Measurements from ENCODE around the gene RBL2. TPM values are rescaled to one million over a fixed set of nuclear protein-coding genes. Genes with fewer than 3 reads are reported as not detected.

RBL2 gene
- total and polyA plus RNA-seq, 2 of the 13 experiments (the other 11 are each of a cell fraction or from before 2014, with no cell fraction given): 41.2 to 60.9 TPM

- TF ChIP-seq ZBTB40 (IDR thresholded peaks at IDR 0.05) (no peak), ZBTB40 (CRISPR knock-in tag; IDR thresholded peaks at IDR 0.05) (peak; percentile 57; the same call in 1 of the 2 replicates), NR3C1 (CRISPR knock-in tag; IDR thresholded peaks at IDR 0.05) (no peak), ZNF326 (CRISPR knock-in tag; IDR thresholded peaks at IDR 0.05; ENCODE audit: borderline replicate concordance) (no peak), ATF6 (CRISPR knock-in tag; conservative IDR thresholded peaks at IDR 0.05) (no peak), ZNF746 (CRISPR knock-in tag; IDR thresholded peaks at IDR 0.05) (no peak)
- TF ChIP-seq, protein P1, sequence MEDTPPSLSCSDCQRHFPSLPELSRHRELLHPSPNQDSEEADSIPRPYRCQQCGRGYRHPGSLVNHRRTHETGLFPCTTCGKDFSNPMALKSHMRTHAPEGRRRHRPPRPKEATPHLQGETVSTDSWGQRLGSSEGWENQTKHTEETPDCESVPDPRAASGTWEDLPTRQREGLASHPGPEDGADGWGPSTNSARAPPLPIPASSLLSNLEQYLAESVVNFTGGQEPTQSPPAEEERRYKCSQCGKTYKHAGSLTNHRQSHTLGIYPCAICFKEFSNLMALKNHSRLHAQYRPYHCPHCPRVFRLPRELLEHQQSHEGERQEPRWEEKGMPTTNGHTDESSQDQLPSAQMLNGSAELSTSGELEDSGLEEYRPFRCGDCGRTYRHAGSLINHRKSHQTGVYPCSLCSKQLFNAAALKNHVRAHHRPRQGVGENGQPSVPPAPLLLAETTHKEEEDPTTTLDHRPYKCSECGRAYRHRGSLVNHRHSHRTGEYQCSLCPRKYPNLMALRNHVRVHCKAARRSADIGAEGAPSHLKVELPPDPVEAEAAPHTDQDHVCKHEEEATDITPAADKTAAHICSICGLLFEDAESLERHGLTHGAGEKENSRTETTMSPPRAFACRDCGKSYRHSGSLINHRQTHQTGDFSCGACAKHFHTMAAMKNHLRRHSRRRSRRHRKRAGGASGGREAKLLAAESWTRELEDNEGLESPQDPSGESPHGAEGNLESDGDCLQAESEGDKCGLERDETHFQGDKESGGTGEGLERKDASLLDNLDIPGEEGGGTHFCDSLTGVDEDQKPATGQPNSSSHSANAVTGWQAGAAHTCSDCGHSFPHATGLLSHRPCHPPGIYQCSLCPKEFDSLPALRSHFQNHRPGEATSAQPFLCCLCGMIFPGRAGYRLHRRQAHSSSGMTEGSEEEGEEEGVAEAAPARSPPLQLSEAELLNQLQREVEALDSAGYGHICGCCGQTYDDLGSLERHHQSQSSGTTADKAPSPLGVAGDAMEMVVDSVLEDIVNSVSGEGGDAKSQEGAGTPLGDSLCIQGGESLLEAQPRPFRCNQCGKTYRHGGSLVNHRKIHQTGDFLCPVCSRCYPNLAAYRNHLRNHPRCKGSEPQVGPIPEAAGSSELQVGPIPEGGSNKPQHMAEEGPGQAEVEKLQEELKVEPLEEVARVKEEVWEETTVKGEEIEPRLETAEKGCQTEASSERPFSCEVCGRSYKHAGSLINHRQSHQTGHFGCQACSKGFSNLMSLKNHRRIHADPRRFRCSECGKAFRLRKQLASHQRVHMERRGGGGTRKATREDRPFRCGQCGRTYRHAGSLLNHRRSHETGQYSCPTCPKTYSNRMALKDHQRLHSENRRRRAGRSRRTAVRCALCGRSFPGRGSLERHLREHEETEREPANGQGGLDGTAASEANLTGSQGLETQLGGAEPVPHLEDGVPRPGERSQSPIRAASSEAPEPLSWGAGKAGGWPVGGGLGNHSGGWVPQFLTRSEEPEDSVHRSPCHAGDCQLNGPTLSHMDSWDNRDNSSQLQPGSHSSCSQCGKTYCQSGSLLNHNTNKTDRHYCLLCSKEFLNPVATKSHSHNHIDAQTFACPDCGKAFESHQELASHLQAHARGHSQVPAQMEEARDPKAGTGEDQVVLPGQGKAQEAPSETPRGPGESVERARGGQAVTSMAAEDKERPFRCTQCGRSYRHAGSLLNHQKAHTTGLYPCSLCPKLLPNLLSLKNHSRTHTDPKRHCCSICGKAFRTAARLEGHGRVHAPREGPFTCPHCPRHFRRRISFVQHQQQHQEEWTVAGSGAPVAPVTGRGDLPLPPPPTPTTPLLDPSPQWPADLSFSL (CRISPR knock-in tag; IDR thresholded peaks at IDR 0.05): no peak
- TF ChIP-seq, protein P2, sequence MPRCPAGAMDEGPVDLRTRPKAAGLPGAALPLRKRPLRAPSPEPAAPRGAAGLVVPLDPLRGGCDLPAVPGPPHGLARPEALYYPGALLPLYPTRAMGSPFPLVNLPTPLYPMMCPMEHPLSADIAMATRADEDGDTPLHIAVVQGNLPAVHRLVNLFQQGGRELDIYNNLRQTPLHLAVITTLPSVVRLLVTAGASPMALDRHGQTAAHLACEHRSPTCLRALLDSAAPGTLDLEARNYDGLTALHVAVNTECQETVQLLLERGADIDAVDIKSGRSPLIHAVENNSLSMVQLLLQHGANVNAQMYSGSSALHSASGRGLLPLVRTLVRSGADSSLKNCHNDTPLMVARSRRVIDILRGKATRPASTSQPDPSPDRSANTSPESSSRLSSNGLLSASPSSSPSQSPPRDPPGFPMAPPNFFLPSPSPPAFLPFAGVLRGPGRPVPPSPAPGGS (CRISPR knock-in tag; IDR thresholded peaks at IDR 0.05): 0 out of 2 replicates have a peak, but pooled peaks have one; percentile 19
Observed at GRCh38 chr16:53511403-53512280, 77.4 kb downstream of the RBL2 start (continued).

All from HepG2 (cell line).